IPS-11a (cell line): Measurements from ENCODE around the gene UVSSA.
"Not testable (repeated sequence)": the region's sequence is repeated elsewhere in the genome, so short reads cannot be mapped to it uniquely, and the experiment has no call there.

Experiments
- H3K4me3 ChIP-seq: one replicate; pipeline ENCODE4 v1.5.1; 2013; ENCODE audit warnings: low read depth, low read length, control low read depth

The UVSSA gene

DNA sequence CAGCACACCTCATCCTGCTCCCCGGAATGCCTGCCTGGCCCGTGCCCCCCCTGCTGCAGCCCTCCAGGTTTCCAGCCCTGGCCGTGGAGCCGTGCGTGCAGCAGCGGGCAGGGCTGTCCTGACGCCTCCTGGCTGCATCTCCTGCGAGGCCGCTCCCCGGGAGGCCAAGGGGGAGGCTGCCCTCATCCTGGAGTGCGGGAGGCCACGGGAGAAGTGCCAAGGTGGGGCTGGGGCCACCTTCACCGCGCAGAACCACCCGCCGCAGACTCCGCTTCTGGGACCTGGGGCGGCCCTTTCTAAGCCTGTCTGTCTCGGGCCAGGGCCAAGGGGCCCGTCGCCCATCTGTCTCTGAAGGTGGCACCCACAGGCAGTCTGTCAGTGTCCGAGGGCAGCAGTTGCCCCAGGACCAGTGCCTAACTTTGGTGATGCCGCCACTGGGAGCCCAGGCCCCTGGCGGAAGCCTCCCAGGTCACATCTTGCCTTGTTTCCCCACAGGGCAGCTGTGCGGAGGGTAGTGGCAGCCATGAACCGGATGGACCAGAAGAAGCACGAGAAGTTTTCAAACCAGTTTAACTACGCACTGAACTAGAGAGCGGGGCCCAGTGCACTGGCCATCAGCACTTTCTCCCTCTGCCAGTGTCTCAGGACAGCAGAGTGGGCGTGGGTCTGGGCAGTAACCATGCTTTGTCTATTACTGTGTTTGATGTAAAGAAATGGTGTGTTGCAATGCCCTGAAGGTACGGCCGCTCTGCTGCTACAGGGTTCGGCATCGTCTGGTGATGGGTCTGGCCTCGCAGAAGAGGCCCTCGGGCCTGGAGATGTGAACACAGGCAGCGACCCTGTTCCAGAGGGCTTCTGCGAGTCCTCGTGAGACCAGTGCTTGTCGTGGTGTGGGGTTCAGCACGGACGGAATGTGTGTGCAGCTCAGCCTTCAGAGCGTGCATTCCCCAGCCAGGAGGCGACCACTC is 38.6 kb downstream of the UVSSA start:
- no peak overlapping the region for H3K4me3 ChIP-seq

GRCh38 chr4:1393363-1393762 is 46.4 kb downstream of the UVSSA start:
- not testable (repeated sequence) for H3K4me3 ChIP-seq

GRCh38 chr4:1393866-1394265 is 46.9 kb downstream of the UVSSA start:
- no peak overlapping the region for H3K4me3 ChIP-seq

- H3K4me3 ChIP-seq, result not testable (repeated sequence)
These were observed 47.8 kb downstream of the UVSSA start for GRCh38 chr4:1394554-1395388.

DNA sequence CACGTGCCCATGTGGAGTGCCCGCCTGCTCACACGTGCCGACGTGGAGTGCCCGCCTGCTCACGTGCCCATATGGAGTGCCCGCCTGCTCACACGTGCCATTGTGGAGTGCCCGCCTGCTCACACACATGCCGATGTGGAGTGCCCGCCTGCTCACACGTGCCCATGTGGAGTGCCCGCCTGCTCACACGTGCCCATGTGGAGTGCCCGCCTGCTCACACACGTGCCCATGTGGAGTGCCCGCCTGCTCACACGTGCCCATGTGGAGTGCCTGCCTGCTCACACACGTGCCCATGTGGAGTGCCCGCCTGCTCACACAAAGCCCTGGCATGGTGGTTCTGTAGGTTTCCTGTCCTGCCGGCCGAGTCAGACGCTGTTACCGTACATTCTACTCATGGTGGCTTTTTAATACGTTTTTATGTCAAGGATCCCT is 48.4 kb downstream of the UVSSA start:
- not testable (repeated sequence) for H3K4me3 ChIP-seq

GRCh38 chr4:1395941-1396805 is 49.2 kb downstream of the UVSSA start:
- no peak overlapping the region for H3K4me3 ChIP-seq

GRCh38 chr4:1396806-1397455 is 49.9 kb downstream of the UVSSA start:
- H3K4me3 ChIP-seq, result no peak overlapping the region

- H3K4me3 ChIP-seq, result no peak overlapping the region
These were observed 51.9 kb downstream of the UVSSA start for GRCh38 chr4:1398681-1399507.

DNA sequence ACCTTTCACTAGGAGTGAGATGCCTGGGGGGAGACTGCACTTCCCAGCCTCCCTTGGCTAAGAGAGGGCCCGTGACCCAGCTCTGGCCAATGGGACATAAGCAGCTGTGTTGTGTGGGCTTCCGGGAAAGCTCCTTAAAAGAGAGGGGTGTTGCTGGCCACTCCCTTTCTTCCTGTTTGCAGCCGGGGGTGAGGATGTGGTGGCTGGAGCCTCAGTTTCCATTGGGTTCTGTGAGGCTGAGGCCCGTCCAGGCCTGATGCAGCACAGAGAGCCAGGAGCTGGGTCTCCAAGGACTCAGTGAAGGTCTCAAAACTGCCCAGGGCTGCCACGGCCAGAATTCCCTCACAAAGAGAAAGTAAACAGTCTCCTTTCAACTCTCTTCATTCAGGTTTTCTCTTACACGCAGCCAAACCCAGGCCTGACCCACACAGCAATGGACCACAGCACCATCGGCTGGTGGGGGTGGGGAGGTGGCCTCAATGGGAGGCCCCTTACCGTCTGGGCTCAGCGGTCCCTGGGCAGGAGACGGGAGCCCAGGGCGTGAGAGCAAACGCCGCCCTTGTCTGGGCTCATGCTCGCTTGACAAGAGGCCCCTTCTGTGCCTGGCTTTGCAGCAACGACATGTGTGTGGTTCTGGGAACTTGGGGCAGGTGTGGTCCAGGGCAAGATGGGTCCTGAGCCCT is 52.6 kb downstream of the UVSSA start:
- H3K4me3 ChIP-seq, result no peak overlapping the region

DNA sequence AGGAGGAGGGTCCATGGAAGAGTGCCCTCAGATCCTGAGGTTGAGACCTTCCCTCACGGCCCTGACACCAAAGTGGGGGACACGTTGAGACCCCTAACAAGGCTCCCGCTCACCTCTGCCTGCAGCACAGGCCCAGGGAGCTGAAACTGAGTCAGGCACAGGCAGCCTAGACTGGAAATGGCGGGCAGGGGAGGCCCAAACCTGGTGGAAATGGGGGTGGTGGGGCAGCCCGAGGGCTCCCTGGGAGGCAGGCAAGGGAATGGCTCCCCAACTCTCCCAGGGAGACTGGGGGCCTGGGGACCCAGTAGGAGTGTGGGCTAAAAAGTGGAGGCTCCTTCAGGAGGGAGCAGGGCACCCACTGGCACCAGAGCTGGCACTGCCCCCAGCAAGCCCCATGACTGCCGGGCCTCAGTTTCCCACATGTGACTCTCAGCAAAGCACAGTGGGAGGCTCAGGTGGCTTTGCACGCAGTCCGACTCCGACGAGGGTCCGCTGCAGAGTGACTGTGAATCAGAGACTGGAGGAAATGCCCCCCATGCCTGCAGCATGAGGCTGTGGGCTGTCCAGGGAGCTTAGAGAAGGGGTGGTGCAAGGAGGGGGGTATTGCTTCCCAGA is 53.3 kb downstream of the UVSSA start:
- H3K4me3 ChIP-seq, result no peak overlapping the region

- no peak overlapping the region for H3K4me3 ChIP-seq
These were observed 53.9 kb downstream of the UVSSA start for GRCh38 chr4:1400831-1401408.

DNA sequence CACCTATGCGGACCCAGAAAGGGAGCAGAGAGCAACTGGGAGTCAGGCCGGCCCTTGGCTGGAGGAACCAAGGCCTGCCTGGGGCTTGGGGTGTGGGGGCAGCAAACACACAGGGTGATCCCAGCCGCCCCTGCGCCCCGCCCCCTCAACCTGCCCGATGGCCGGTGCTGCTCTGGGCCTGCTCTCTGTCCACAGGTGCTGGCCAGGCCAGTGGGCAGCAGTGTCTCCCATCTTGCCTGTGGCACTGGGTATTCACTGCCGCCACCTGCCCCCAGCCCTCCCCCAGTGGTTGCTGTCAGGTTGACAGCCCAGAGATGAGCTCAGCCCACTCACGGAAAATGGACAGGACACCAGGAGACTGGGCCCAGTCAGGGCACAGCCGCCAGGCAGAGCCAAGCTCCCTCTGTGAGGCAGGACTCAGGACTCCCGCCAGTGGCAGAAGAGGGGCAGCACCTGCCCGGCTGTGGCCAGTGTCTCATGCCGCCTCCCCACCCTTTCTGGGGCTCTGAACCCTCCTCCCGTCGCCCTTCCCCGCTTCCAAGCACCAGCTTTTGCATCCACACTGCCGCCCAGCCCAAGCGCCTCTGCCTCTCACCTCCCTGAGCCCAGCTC is 54.5 kb downstream of the UVSSA start:
- H3K4me3 ChIP-seq, result no peak overlapping the region

- H3K4me3 ChIP-seq, result no peak overlapping the region
These were observed 55.1 kb downstream of the UVSSA start for GRCh38 chr4:1402021-1402515.

GRCh38 chr4:1402516-1403091 is 55.6 kb downstream of the UVSSA start:
- H3K4me3 ChIP-seq, result no peak overlapping the region

DNA sequence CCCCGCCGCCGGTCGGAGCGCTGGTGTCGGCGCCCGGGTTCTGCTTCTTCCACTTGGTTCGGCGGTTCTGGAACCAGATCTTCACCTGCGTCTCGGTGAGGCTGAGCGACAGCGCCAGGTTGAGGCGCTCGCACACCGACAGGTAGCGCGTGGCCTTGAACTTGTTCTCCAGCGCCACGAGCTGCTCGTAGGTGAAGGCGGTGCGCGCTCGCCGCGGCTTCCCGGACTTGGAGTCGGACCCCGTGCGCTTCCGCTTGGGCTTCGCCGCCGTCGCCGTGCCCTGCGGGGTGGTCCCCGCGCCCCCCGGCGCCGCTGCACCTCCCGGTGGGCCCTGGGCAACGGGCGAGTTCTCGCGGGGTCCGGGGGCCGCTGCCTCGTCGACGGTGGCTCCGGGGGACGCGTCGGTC is 56.2 kb downstream of the UVSSA start:
- H3K4me3 ChIP-seq, result no peak overlapping the region

DNA sequence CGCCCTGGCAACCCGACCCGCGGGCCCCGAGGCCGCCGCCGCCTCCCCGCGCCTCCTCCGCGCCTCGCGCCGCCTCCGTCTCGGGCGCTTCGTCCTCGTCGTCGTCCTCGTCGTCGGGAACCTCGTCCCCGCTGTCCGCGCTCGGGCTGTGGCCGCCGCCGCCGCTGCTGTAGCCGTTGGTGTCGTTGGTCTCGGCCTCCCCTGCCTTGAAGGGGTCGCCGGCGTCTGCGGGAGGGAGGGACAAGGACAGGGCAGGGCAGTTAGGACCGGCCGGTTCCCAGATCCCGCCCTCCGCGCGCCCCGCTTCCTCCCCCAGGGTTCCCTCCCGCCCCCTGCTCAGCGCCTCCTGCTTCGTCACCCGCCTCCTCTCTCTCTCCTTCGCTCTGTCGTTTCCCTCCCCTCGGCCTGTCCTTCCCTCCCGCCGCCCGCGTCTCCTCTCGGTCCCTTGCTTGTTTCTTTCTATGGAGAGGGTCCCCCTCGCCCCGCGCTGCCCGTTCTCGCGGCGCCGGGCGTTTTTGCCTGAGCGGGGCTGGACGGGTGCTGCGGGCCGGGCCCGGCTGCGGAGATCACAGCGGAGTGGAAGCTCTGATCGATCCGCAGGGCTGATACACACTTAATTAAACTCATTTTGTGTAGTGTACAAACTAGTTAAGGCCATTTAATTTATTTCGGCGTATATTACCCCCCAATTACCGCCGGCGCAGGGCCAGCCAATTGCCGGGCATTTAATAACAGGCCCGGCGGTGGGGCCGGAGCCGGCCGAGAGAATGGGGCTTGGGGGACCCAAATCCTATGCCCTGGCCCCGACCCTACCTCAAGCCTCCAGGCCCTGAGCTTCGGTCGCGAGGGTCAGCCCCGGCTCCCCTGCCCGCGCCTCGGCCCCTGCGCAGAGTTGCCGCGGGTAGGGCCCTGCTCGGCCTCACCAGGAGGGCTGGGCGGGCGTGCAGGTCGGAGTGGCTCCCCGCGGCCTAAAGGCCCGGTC is 56.9 kb downstream of the UVSSA start:
- no peak overlapping the region for H3K4me3 ChIP-seq
